Retinal pigment epithelial cell (primary cell): ENCODE data around the gene RRAS.
"Not testable (repeated sequence)": the region's sequence is repeated elsewhere in the genome, so short reads cannot be mapped to it uniquely, and the experiment has no call there.

Source experiments
- DNase-seq: peaks from one replicate; pipeline ENCODE4 v3.0.0-alpha.2; 2010; ENCODE audit warnings: low read depth
- H3K4me3 ChIP-seq: 2 replicates; pipeline ENCODE4 v1.5.1; 2011; ENCODE audit warnings: mild to moderate bottlenecking, low read length, control low read depth, moderate library complexity
- CTCF ChIP-seq: conservative IDR thresholded peaks from 2 replicates; pipeline ENCODE4 v1.5.1; 2011; ENCODE audit warnings: low read depth, low read length, control low read depth, inconsistent platforms

The RRAS gene

GRCh38 chr19:49635530-49636232 is 4.3 kb downstream of the RRAS start:
- peak; percentile 21 for TF ChIP-seq CTCF
- H3K4me3 ChIP-seq, result no peak overlapping the region
- no peak for DNase-seq

GRCh38 chr19:49633273-49633672 is 6.7 kb downstream of the RRAS start:
- not testable (repeated sequence) for DNase-seq, H3K4me3 ChIP-seq

GRCh38 chr19:49632576-49632975 is 7.4 kb downstream of the RRAS start:
- no peak for TF ChIP-seq CTCF
- no peak overlapping the region for H3K4me3 ChIP-seq
- DNase-seq, result no peak

- no peak for DNase-seq
- no peak overlapping the region for H3K4me3 ChIP-seq
- TF ChIP-seq CTCF, result no peak
Measured at GRCh38 chr19:49631610-49632192, 8.2 kb downstream of the RRAS start.

- no peak for TF ChIP-seq CTCF
- H3K4me3 ChIP-seq, result no peak overlapping the region
- no peak for DNase-seq
Measured at GRCh38 chr19:49631014-49631588, 8.8 kb downstream of the RRAS start.

GRCh38 chr19:49629659-49630058 is 10.3 kb downstream of the RRAS start:
- DNase-seq, result no peak
- no peak for TF ChIP-seq CTCF
- H3K4me3 ChIP-seq, result no peak overlapping the region

GRCh38 chr19:49626226-49626625 is 13.7 kb downstream of the RRAS start:
- DNase-seq, result no peak
- no peak for TF ChIP-seq CTCF
- no peak overlapping the region for H3K4me3 ChIP-seq
